CD4-positive, alpha-beta T cell treated with Interleukin-1 beta for 1 hour (primary cell): ENCODE measurements around the gene SSH3.
A peak's percentile ranks its signal among the peaks of the same experiment; 100 is the strongest.
"Not testable (repeated sequence)": the region's sequence is repeated elsewhere in the genome, so short reads cannot be mapped to it uniquely, and the experiment has no call there.

ENCODE experiments used
- DNase-seq, 2 donors: peaks; one replicate each; pipeline ENCODE4 v3.0.0-alpha.2; 2020 to 2022

The SSH3 gene

GRCh38 chr11:67312187-67313021 lies 9.1 kb downstream of the SSH3 start:
- peak; percentile 51 to 55 for DNase-seq

GRCh38 chr11:67313125-67313890 lies 10.0 kb downstream of the SSH3 start:
- no peak for DNase-seq

- no peak for DNase-seq
Measured at GRCh38 chr11:67314218-67314617, 10.9 kb downstream of the SSH3 start.

- no peak for DNase-seq
Measured at GRCh38 chr11:67315325-67315909, 12.1 kb downstream of the SSH3 start.

GRCh38 chr11:67316882-67317204 lies 13.5 kb downstream of the SSH3 start:
- DNase-seq = no peak

DNA sequence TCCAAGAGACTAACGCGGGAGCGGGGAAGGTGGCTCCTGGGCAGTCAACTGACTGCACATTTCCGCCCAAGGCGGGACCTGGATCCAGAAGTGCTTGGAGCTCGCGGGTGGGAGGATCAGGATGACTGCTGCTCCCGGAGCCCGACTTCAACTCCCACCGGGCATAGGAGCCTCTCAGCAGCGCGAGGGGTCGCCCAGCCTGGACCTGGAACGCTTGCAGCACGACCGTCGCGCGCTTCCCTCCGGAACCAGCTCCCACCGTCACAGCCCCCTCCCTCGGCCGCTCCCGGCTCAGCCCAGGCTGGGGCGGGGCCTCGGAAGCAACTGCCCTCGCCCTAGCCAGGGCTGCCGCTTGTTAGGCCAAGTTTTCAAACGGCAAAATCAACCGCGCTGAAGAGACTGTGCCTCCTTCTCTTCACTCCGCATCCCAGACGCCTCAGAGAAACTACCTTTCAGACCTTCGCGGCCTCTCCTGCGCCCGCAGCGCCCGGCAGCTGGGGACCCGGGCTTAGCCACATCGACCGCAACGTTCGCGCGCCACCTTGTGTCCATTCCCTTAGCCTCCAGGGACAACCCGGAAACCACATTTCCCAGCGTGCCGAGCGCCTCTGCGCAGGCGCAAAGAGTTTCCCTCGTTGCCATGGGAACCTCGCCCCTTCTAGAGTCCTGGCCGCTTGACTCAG lies 14.0 kb downstream of the SSH3 start:
- peak; percentile 96 to 99 for DNase-seq

GRCh38 chr11:67317888-67318555 lies 14.7 kb downstream of the SSH3 start:
- no peak for DNase-seq

- DNase-seq = not testable (repeated sequence)
Measured at GRCh38 chr11:67318876-67319275, 15.5 kb downstream of the SSH3 start.

DNA sequence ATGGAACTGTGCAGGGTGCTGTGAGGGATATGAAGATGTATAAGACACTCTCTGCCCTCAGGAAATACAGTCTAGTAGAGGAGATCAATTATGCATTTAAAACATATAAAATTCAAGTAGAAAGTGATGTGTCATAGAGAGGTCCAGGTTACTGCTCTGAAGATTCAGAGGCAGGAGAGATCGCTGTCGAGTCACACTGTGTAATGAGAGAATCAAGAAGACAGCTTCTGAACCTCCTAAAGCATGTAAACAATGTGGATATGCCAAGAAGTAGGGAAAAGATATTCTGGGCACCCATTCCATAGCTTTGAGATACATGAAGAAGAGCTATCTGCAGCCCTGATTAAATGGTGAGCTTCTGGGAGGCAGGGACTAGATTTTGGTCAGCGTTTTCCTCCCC lies 16.7 kb downstream of the SSH3 start:
- no peak for DNase-seq

DNA sequence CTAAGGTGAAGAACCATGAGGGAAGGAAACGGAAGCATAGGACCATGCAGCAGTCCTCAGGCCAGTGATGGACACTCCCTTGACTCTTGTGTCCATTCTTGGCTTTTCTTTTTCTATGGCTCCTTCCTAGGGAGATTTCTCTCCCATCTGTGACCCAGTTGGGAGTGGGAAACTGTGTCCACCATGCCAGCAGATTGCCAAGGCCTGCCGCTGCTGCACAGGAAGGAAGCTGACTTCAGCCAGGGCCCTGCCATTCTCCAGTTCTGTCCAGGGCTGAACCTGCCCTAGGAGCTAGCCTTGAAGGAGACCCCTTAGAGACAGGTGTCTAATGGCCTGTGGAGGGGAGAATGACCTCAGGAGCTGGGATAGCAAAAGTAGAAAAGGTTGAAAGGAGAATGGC lies 17.4 kb downstream of the SSH3 start:
- no peak for DNase-seq

DNA sequence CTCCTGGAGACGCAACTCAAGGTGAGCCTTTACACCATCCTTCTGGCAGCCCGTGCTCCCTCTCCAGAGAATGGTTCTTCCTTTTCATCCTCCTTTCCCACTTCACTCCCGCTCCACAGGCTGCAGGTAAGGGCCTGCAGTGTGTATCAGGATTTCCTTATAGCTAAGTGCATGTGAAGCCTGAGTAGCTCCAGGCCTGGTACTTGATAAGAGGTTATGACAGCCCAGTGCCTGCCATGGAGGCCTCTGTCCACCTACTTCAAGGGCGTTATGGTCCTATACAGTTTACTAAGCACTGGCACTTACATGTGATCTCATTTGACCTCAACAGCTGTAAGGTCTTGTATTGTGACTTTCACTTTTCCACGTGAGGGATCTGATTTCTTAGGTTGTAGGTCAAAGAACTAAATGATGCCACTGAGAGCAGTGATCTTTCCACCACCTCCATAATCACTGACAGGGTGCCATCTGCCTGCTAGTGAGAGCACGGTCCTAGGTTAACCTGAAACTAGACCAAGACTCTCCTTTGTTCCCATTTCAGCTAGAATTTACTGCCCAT lies 18.1 kb downstream of the SSH3 start:
- DNase-seq = no peak

DNA sequence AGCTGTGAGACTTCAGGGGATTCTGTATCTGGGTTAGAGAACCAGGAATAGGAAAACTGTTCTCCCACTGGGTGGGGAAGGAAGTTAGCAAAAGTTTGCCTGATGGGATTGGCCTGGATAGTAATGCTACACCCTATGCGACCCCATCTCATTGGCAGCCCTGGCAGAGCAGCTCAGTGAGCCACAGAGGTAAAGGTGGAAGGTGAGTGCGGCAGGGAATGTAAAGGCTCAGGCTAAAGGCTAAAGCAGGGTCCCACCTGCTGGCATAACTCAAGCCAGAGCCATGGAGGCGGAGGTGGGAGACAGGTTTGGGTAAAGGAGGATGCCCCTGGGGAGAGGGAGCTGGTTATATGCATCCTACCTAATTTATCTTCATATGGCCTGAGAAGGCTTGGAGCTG lies 18.7 kb downstream of the SSH3 start:
- no peak for DNase-seq

DNA sequence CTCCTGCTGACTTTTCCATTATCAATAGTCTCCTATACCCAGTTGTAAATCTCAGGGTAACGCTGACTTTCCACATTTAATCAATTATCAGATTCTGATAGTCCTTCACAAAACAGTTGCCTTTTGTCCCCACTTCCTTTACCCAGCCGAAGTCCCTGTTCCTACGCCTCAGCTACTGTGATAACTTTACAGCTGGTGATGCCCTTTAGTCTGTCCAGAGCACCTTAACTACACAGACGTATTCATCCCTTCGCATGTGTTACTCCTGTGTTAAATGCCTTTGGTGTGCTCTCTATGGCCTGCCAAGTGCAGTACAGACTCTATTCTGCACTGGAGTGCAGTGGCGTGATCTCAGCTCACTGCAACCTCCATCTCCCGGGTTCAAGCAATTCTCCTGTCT lies 20.2 kb downstream of the SSH3 start:
- DNase-seq = no peak

GRCh38 chr11:67332081-67332691 lies 28.9 kb downstream of the SSH3 start:
- no peak for DNase-seq

GRCh38 chr11:67337257-67337656 lies 33.9 kb downstream of the SSH3 start:
- no peak for DNase-seq

DNA sequence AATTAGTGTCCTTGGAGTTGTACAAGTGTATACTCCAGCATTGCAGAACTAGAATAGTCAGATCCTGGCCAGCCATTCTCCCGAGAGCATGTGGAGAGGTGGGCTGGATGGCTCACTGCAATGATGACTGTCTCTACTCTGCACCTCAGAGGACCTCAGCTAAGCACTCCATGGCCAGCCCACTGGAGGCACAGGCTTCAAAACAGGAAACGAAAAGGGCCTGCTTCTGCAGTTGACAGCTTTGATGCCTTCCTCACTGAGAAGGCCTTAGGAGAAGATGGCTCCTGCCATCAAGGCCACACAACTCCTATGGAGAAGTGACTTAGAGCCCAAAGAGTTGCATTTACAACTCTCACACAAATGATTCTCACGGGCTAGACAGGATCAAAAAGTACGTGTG lies 40.9 kb downstream of the SSH3 start:
- DNase-seq = peak in 1 of 2 donors; percentile 22

- no peak for DNase-seq
Measured at GRCh38 chr11:67345247-67345919, 42.1 kb downstream of the SSH3 start.

- DNase-seq = no peak
Measured at GRCh38 chr11:67345920-67346819, 42.8 kb downstream of the SSH3 start.

DNA sequence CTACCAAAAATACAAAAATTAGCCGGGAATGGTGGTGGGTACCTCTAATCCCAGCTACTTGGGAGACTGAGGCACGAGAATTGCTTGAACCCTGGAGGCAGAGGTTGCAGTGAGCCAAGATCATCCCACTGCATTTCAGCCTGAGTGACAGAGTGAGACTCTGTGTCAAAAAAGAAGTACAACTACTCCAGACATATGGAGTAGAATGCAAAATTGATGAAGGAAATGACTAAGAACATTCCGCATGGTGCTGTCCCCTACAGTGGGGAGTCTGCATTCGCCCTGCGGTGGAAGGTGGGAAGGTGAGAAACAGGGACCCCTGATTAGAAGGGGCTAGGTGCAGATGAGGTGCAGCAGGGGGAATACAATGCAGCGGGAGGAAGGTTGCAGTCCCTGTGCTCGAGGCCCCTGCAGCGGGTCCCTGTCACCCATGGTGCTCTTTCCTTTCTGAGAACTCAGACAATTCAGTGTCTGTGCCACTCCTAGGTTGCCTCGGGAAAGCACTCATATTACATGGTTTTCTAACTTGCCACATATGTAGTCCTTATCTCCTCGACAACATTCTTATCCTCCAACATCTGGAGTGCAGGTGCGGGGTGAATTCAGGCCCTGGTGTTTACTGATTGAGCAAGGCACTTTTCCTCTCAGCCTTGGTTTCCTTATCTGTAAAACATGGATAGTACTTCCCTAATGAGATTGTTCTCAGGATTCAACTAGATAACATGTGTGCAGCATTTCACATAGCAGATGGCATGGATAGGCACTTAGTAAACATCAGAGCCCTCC lies 44.8 kb downstream of the SSH3 start:
- no peak for DNase-seq

DNA sequence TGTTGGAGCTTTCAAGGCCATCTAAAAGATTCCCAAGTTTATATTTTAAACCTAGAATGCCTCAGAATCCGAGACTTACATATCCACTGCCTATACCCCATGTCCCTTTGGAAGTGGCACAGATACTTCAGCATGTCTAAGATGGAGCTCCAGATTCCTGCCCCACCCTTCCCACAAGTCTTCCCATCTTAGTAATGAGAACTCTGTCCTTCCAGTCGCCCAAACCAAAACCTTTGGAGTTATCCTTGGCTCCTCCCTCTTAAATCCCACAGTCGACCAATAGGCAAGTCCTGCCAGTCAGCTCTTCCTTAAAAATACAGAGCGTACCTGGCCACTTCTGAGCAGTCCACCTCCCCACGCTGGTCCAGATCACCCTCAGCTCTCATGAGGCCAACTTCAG lies 45.7 kb downstream of the SSH3 start:
- DNase-seq = no peak
